DND-41 (cell line): ENCODE data around the gene BCKDHB.

Experiments used
- CTCF ChIP-seq: IDR thresholded peaks from 2 replicates; pipeline ENCODE4 v1.5.1; 2012; ENCODE audit warnings: borderline replicate concordance, low read length, moderate library complexity, mild to moderate bottlenecking; ENCODE audit not compliant: poor library complexity, severe bottlenecking; ENCODE audit errors: extremely low read depth
- EZH2 ChIP-seq: IDR thresholded peaks from 3 replicates; pipeline ENCODE4 v1.6.1; 2012; ENCODE audit warnings: borderline replicate concordance, low read depth, mild to moderate bottlenecking, moderate library complexity, low read length, inconsistent platforms; ENCODE audit not compliant: severe bottlenecking

- no peak for TF ChIP-seq CTCF
- no peak for TF ChIP-seq EZH2
These were observed 230.4 kb downstream of the BCKDHB start for GRCh38 chr6:80336911-80337310.
